ENCODE results near the gene ZNF79.

ZNF79 gene

GRCh38 chr9:127451858-127452656 lies 27.9 kb downstream of the ZNF79 start:
- ATAC-seq, result peak; percentile 52
- TF ChIP-seq ZNF565 (CRISPR knock-in tag; conservative IDR thresholded peaks at IDR 0.05; ENCODE audit: low read depth), result 0 out of 2 replicates have a peak, but pooled peaks have one; percentile 36
- TF ChIP-seq PATZ1 (CRISPR knock-in tag; IDR thresholded peaks at IDR 0.05; ENCODE audit: borderline replicate concordance), result peak; percentile 75; the same call in 1 of the 2 replicates
- no peak for TF ChIP-seq POU6F1 (CRISPR knock-in tag; IDR thresholded peaks at IDR 0.05; ENCODE audit: borderline replicate concordance, low read depth)
- no peak for TF ChIP-seq ZC3H10 (CRISPR knock-in tag; IDR thresholded peaks at IDR 0.05)

GRCh38 chr9:127452691-127453090 lies 28.5 kb downstream of the ZNF79 start:
- 0 out of 3 replicates have a peak, but pooled peaks have one; percentile 4 for ATAC-seq

GRCh38 chr9:127455324-127455992 lies 31.3 kb downstream of the ZNF79 start:
- ATAC-seq, result no peak
- no peak for TF ChIP-seq ZC3H10 (CRISPR knock-in tag; IDR thresholded peaks at IDR 0.05)
- no peak for TF ChIP-seq ZNF565 (CRISPR knock-in tag; conservative IDR thresholded peaks at IDR 0.05; ENCODE audit: low read depth)
- TF ChIP-seq ESRRG (CRISPR knock-in tag; IDR thresholded peaks at IDR 0.05), result no peak

More at GRCh38 chr9:127452691-127453090, 28.5 kb downstream of the ZNF79 start:
- TF ChIP-seq TCF4 (CRISPR knock-in tag; IDR thresholded peaks at IDR 0.05; ENCODE audit: borderline replicate concordance) (peak; percentile 55; the same call in 1 of the 2 replicates), SNAI2 (CRISPR knock-in tag; IDR thresholded peaks at IDR 0.05) (no peak), CREB5 (CRISPR knock-in tag; IDR thresholded peaks at IDR 0.05; ENCODE audit: low read depth) (no peak), CSDC2 (CRISPR knock-in tag; IDR thresholded peaks at IDR 0.05) (no peak), ESRRG (CRISPR knock-in tag; IDR thresholded peaks at IDR 0.05) (no peak)

GRCh38 chr9:127457191-127457878 lies 33.2 kb downstream of the ZNF79 start:
- no peak for ATAC-seq
- TF ChIP-seq ISL1 (CRISPR knock-in tag; IDR thresholded peaks at IDR 0.05) (no peak), PPARA (CRISPR knock-in tag; IDR thresholded peaks at IDR 0.05; ENCODE audit: borderline replicate concordance) (no peak), ARNTL (CRISPR knock-in tag; IDR thresholded peaks at IDR 0.05; ENCODE audit: borderline replicate concordance, low read depth) (no peak), SNAI2 (CRISPR knock-in tag; IDR thresholded peaks at IDR 0.05) (no peak), BACH2 (CRISPR knock-in tag; IDR thresholded peaks at IDR 0.05; ENCODE audit: borderline replicate concordance) (no peak), CSDC2 (CRISPR knock-in tag; IDR thresholded peaks at IDR 0.05) (no peak), ZNF8 (CRISPR knock-in tag; IDR thresholded peaks at IDR 0.05) (no peak), OSR1 (CRISPR knock-in tag; IDR thresholded peaks at IDR 0.05) (no peak), RARB (CRISPR knock-in tag; IDR thresholded peaks at IDR 0.05) (no peak), TSHZ2 (CRISPR knock-in tag; IDR thresholded peaks at IDR 0.05) (no peak), CSRNP3 (CRISPR knock-in tag; IDR thresholded peaks at IDR 0.05) (no peak), GLIS3 (CRISPR knock-in tag; IDR thresholded peaks at IDR 0.05) (no peak), ESRRG (CRISPR knock-in tag; IDR thresholded peaks at IDR 0.05) (no peak), ZNF70 (CRISPR knock-in tag; IDR thresholded peaks at IDR 0.05) (no peak), ZNF565 (CRISPR knock-in tag; conservative IDR thresholded peaks at IDR 0.05; ENCODE audit: low read depth) (no peak), CREB5 (CRISPR knock-in tag; IDR thresholded peaks at IDR 0.05; ENCODE audit: low read depth) (no peak), TOX (CRISPR knock-in tag; IDR thresholded peaks at IDR 0.05; ENCODE audit: borderline replicate concordance) (no peak), ZC3H10 (CRISPR knock-in tag; IDR thresholded peaks at IDR 0.05) (no peak)

Measured in SK-N-SH treated with all-trans-retinoic acid at 6 μM for 48 hours (cell line).